ENCODE data around the gene MAB21L4. TPM values are rescaled to one million over a fixed set of nuclear protein-coding genes. Genes with fewer than 3 reads are reported as not detected.

Gene MAB21L4
- total and polyA plus RNA-seq, 2 donors (not counting 3 experiments of a cell fraction or from before 2014, with no cell fraction given) = not detected

DNA sequence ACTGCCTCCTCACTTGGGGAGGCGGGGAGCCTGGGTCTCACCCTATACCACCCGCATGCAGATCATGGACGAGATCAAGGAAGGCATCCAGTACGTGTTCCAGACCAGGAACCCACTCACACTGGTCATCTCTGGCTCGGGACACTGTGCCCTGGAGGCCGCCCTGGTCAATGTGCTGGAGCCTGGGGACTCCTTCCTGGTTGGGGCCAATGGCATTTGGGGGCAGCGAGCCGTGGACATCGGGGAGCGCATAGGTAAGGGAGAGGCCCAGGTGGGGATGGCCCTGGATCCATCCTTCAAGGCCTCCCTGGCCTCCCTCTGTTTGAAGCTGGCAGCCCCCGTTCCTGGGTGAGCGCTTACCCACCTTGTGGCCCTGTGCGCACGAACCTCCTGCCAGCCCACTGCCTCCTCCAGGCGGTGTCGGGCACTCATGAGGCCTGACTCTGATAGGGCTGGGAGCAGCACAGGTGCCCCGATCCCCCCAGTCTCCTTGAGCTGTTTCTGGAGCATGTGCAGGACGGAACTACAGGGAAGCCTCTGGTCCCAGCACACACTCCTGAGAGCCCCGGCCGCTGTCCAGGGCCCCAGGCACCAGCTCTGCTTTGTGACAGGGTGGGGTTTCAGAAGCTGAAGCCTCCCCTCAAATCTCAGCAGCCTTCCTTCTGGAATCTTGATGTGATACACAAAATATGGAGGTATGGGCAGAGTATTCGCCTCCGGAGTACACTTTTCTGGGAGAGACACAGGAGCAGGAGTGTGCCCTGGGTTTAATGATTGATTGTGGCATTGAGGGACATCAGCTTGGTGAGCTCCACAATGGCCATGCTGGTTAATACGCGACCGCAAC is 26.6 kb downstream of the MAB21L4 start:
- Histone ChIP-seq H3K36me3 (ENCODE audit: control insufficient read depth in 2 of 2, extremely low read depth in 1 of 2, insufficient read depth in 2 of 2, low read length in 2 of 2) (no peaks in the 10 kb centered on the region), H3K4me1 (ENCODE audit: control insufficient read depth, extremely low read depth, insufficient read depth, low read length) (no peaks in the 10 kb centered on the region), H3K9me1 (replicated peaks; ENCODE audit: control insufficient read depth, extremely low read depth, insufficient read depth, low read length) (no peaks in the 10 kb centered on the region), H3K9me3 (replicated peaks; ENCODE audit: control insufficient read depth, insufficient read depth, low read length) (no peaks in the 10 kb centered on the region), H3K4me2 (ENCODE audit: insufficient read depth, low read length) (no peak overlapping the region), H4K20me1 (replicated peaks; ENCODE audit: control insufficient read depth, extremely low read depth, insufficient read depth, low read length) (no peaks in the 10 kb centered on the region), H3K4me3 (replicated peaks in 1 of 3; ENCODE audit: insufficient read depth in 1 of 3, low read depth in 1 of 3, low read length in 3 of 3) (no peak overlapping the region), H3K9ac (replicated peaks; ENCODE audit: extremely low read depth, insufficient read depth, low read length) (no peak overlapping the region), H3K27me3 (ENCODE audit: control insufficient read depth in 2 of 2, insufficient read depth in 2 of 2, low read length in 2 of 2) (no peaks in the 10 kb centered on the region), H3K79me2 (ENCODE audit: control insufficient read depth, insufficient read depth, low read length) (no peaks in the 10 kb centered on the region), H2AFZ (ENCODE audit: low read depth, low read length) (no peak overlapping the region), H3K27ac (ENCODE audit: insufficient read depth, low read depth, low read length) (no peak overlapping the region)
- dilution Hi-C loops (cut with MboI; ENCODE audit: extremely low pct_ligation_motif_present, low sequenced_read_pairs) (no loop called here), intact Hi-C loops (cut with micrococcal nuclease) (no loop called here)
- BruUV-seq (replicated peaks) = no TSS peak
- CTCF ChIA-PET = no interaction called here
- TF ChIP-seq GATA2 (IDR thresholded peaks at IDR 0.05; ENCODE audit: insufficient read depth, insufficient read length, low read depth, low read length) (no peak), MYC (IDR thresholded peaks at IDR 0.05; ENCODE audit: low read depth, low read length) (no peak), EZH2 (IDR thresholded peaks at IDR 0.05; ENCODE audit: borderline replicate concordance, low read depth, low read length, severe bottlenecking) (no peak), POLR2AphosphoS5 (IDR thresholded peaks at IDR 0.05; ENCODE audit: insufficient read depth, low read depth, low read length) (no peak), POLR2A (IDR thresholded peaks at IDR 0.05; ENCODE audit: low read depth, low read length) (no peak), FOS (IDR thresholded peaks at IDR 0.05; ENCODE audit: borderline replicate concordance, insufficient read depth, low read length) (no peak), JUN (IDR thresholded peaks at IDR 0.05; ENCODE audit: borderline replicate concordance, insufficient read depth, insufficient read length, low read depth) (no peak)
- TF ChIP-seq, protein P1, sequence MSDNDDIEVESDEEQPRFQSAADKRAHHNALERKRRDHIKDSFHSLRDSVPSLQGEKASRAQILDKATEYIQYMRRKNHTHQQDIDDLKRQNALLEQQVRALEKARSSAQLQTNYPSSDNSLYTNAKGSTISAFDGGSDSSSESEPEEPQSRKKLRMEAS (IDR thresholded peaks at IDR 0.05; ENCODE audit: insufficient read depth, insufficient read length) = no peak
- TF ChIP-seq, protein P2, sequence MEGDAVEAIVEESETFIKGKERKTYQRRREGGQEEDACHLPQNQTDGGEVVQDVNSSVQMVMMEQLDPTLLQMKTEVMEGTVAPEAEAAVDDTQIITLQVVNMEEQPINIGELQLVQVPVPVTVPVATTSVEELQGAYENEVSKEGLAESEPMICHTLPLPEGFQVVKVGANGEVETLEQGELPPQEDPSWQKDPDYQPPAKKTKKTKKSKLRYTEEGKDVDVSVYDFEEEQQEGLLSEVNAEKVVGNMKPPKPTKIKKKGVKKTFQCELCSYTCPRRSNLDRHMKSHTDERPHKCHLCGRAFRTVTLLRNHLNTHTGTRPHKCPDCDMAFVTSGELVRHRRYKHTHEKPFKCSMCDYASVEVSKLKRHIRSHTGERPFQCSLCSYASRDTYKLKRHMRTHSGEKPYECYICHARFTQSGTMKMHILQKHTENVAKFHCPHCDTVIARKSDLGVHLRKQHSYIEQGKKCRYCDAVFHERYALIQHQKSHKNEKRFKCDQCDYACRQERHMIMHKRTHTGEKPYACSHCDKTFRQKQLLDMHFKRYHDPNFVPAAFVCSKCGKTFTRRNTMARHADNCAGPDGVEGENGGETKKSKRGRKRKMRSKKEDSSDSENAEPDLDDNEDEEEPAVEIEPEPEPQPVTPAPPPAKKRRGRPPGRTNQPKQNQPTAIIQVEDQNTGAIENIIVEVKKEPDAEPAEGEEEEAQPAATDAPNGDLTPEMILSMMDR (IDR thresholded peaks at IDR 0.05; ENCODE audit: extremely low read depth in 1 of 2, insufficient read depth in 1 of 2, low read depth in 1 of 2, low read length in 2 of 2) = no peak
- POLR2A ChIA-PET = no interaction called here
- DNase-seq (ENCODE audit: low read depth, low spot score) (no peak), FAIRE-seq (no peak)

Data from endothelial cell of umbilical vein (primary cell).